HEK293T (cell line): ENCODE measurements around the gene AGBL4.

Experiments
- CTCF ChIA-PET: fragments of 350-600 bp; formaldehyde crosslinking; extraction: SDS; loops from one replicate; lab custom pipeline; 2021; ENCODE audit warnings: antibody characterized with exemption, inconsistent platforms; lab: Yijun Ruan, JAX
- POLR2A ChIA-PET: fragments of 350-600 bp; formaldehyde crosslinking; extraction: SDS; loops from one replicate; lab custom pipeline; 2020; ENCODE audit warnings: antibody characterized with exemption, inconsistent platforms; lab: Yijun Ruan, JAX
- DNase-seq: peaks from one replicate; pipeline ENCODE4 v3.0.0; 2012; ENCODE audit warnings: mixed read lengths; ENCODE audit errors: extremely low spot score
- ARNT ChIP-seq: fragments of 450-650 bp; IDR thresholded peaks from 2 replicates; pipeline ENCODE4 v1.6.1; 2017; ENCODE audit warnings: mild to moderate bottlenecking
- BHLHE40 ChIP-seq: fragments of 450-650 bp; IDR thresholded peaks from 2 replicates; pipeline ENCODE4 v1.6.1; 2016; ENCODE audit warnings: mild to moderate bottlenecking, moderate library complexity, borderline replicate concordance
- CTBP1 ChIP-seq: fragments of 450-650 bp; IDR thresholded peaks from 2 replicates; pipeline ENCODE4 v1.6.1; 2016; ENCODE audit warnings: borderline replicate concordance
- ELF4 ChIP-seq: fragments of 450-650 bp; IDR thresholded peaks from 2 replicates; pipeline ENCODE4 v1.6.1; 2017; ENCODE audit warnings: antibody characterized with exemption
- FOXA1 ChIP-seq: fragments of 450-650 bp; IDR thresholded peaks from 2 replicates; pipeline ENCODE4 v1.6.1; 2016; ENCODE audit warnings: mild to moderate bottlenecking
- FOXK2 ChIP-seq: fragments of 450-650 bp; IDR thresholded peaks from 2 replicates; pipeline ENCODE4 v1.6.1; 2016; ENCODE audit warnings: mild to moderate bottlenecking
- FOXM1 ChIP-seq: fragments of 450-650 bp; IDR thresholded peaks from 2 replicates; pipeline ENCODE4 v1.6.1; 2017; ENCODE audit warnings: mild to moderate bottlenecking, borderline replicate concordance
- HDGF ChIP-seq: fragments of 450-650 bp; IDR thresholded peaks from 2 replicates; pipeline ENCODE4 v1.6.1; 2017; ENCODE audit warnings: antibody characterized with exemption, borderline replicate concordance
- L3MBTL2 ChIP-seq: fragments of 450-650 bp; conservative IDR thresholded peaks from 2 replicates; pipeline ENCODE4 v1.6.1; 2016; ENCODE audit warnings: mild to moderate bottlenecking
- LEF1 ChIP-seq: fragments of 450-650 bp; IDR thresholded peaks from 2 replicates; pipeline ENCODE4 v1.6.1; 2017; ENCODE audit warnings: mild to moderate bottlenecking, borderline replicate concordance
- NFRKB ChIP-seq: fragments of 450-650 bp; IDR thresholded peaks from 2 replicates; pipeline ENCODE4 v1.6.1; 2016; ENCODE audit warnings: mild to moderate bottlenecking, moderate library complexity
- PKNOX1 ChIP-seq: fragments of 450-650 bp; IDR thresholded peaks from 2 replicates; pipeline ENCODE4 v1.6.1; 2016
- SP1 ChIP-seq: fragments of 450-650 bp; IDR thresholded peaks from 2 replicates; pipeline ENCODE4 v1.6.1; 2017
- SUZ12 ChIP-seq: fragments of 450-650 bp; IDR thresholded peaks from 2 replicates; pipeline ENCODE4 v1.6.1; 2016; ENCODE audit warnings: mild to moderate bottlenecking
- TARDBP ChIP-seq: fragments of 450-650 bp; IDR thresholded peaks from 2 replicates; pipeline ENCODE4 v1.6.1; 2016
- ZNF384 ChIP-seq: fragments of 450-650 bp; IDR thresholded peaks from 2 replicates; pipeline ENCODE4 v1.6.1; 2016

Gene AGBL4

GRCh38 chr1:48864913-48865312 is 1158.8 kb downstream of the AGBL4 start:
- TF ChIP-seq NFRKB (no peak), ELF4 (no peak), PKNOX1 (no peak), FOXA1 (no peak), SUZ12 (no peak), BHLHE40 (no peak), L3MBTL2 (no peak), ARNT (no peak), SP1 (no peak), FOXK2 (no peak), ZNF384 (no peak), FOXM1 (no peak), HDGF (no peak), LEF1 (no peak), CTBP1 (no peak)
- POLR2A ChIA-PET: no interaction called here
- DNase-seq: no peak
- CTCF ChIA-PET: no interaction called here

- ChIA-PET CTCF (no interaction called here), POLR2A (no interaction called here)
- TF ChIP-seq NFRKB (no peak), HDGF (no peak), FOXK2 (no peak), PKNOX1 (no peak), L3MBTL2 (no peak), SP1 (no peak), ELF4 (no peak), SUZ12 (no peak), TARDBP (no peak), BHLHE40 (no peak), ZNF384 (no peak)
- no peak for DNase-seq
Observed at GRCh38 chr1:48859456-48859855, 1164.3 kb downstream of the AGBL4 start.

GRCh38 chr1:48858200-48858920 is 1165.4 kb downstream of the AGBL4 start:
- DNase-seq: no peak
- no peak for TF ChIP-seq LEF1
- no peak for TF ChIP-seq BHLHE40
- TF ChIP-seq SP1: no peak
- no peak for TF ChIP-seq HDGF
- TF ChIP-seq ARNT: no peak
- no peak for TF ChIP-seq PKNOX1
- TF ChIP-seq CTBP1: no peak
- TF ChIP-seq FOXM1: no peak
- no peak for TF ChIP-seq ELF4
- TF ChIP-seq ZNF384: no peak
- TF ChIP-seq FOXA1: no peak
- TF ChIP-seq TARDBP: no peak
- POLR2A ChIA-PET: no interaction called here
- CTCF ChIA-PET: no interaction called here

- TF ChIP-seq FOXA1: no peak
- no peak for TF ChIP-seq L3MBTL2
- TF ChIP-seq SP1: no peak
- TF ChIP-seq ELF4: no peak
- no peak for TF ChIP-seq BHLHE40
- TF ChIP-seq CTBP1: no peak
- no peak for TF ChIP-seq FOXM1
- no peak for TF ChIP-seq HDGF
- TF ChIP-seq ZNF384: no peak
- ChIA-PET CTCF (no interaction called here), POLR2A (no interaction called here)
- no peak for DNase-seq
Observed at GRCh38 chr1:48853006-48853405, 1170.7 kb downstream of the AGBL4 start.

- POLR2A ChIA-PET: no interaction called here
- TF ChIP-seq ZNF384: no peak
- no peak for TF ChIP-seq SUZ12
- no peak for TF ChIP-seq LEF1
- TF ChIP-seq ARNT: no peak
- TF ChIP-seq FOXA1: no peak
- TF ChIP-seq L3MBTL2: no peak
- no peak for TF ChIP-seq FOXM1
- no peak for TF ChIP-seq HDGF
- TF ChIP-seq NFRKB: no peak
- TF ChIP-seq ELF4: no peak
- no peak for TF ChIP-seq SP1
- no peak for TF ChIP-seq TARDBP
- no peak for TF ChIP-seq CTBP1
- TF ChIP-seq BHLHE40: no peak
- CTCF ChIA-PET: no interaction called here
- DNase-seq: no peak
Observed at GRCh38 chr1:48851638-48852037, 1172.1 kb downstream of the AGBL4 start.

GRCh38 chr1:48848035-48848434 is 1175.7 kb downstream of the AGBL4 start:
- ChIA-PET CTCF (no interaction called here), POLR2A (no interaction called here)
- TF ChIP-seq LEF1 (no peak), TARDBP (no peak), BHLHE40 (no peak), PKNOX1 (no peak), SUZ12 (no peak), ELF4 (no peak), SP1 (no peak), NFRKB (no peak), ZNF384 (no peak), ARNT (no peak), FOXM1 (no peak), FOXK2 (no peak), L3MBTL2 (no peak), FOXA1 (no peak), CTBP1 (no peak), HDGF (no peak)
- no peak for DNase-seq
